CD14-positive monocyte (primary cell): ENCODE data around the gene ZNF660. TPM values are rescaled to one million over a fixed set of nuclear protein-coding genes. Genes with fewer than 3 reads are reported as not detected.
"Not testable (repeated sequence)": the region's sequence is repeated elsewhere in the genome, so short reads cannot be mapped to it uniquely, and the experiment has no call there.

Experiments
- DNase-seq, 3 donors: peaks; one replicate each; pipeline ENCODE4 v3.0.0-alpha.2; 2011 to 2022
- H2AFZ ChIP-seq: 2 replicates; pipeline ENCODE4 v1.6.0; 2012; ENCODE audit warnings: mild to moderate bottlenecking, low read depth, low read length, inconsistent platforms; ENCODE audit not compliant: insufficient read depth, poor library complexity, severe bottlenecking
- H3K27ac ChIP-seq, 2 donors: 1 replicate in 1 of 2; 2 replicates in 1 of 2; pipeline ENCODE4 v1.5.1; 2012 to 2013; ENCODE audit warnings: low read length in 2 of 2, control low read depth in 1 of 2, inconsistent platforms in 1 of 2, low read depth in 1 of 2, mild to moderate bottlenecking in 1 of 2
- H3K27me3 ChIP-seq, 2 donors: one replicate each; pipeline versions ENCODE4 v1.6.0 to v1.6.1; 2011 to 2013; ENCODE audit warnings: low read length in 2 of 2; ENCODE audit not compliant: control insufficient read depth in 2 of 2, insufficient read depth in 2 of 2
- H3K36me3 ChIP-seq, 2 donors: replicated peaks in 1 of 2; 1 replicate in 1 of 2; 2 replicates in 1 of 2; pipeline versions ENCODE4 v1.5.1 to v1.6.1; 2012 to 2013; ENCODE audit warnings: low read length in 2 of 2, control low read depth in 1 of 2, inconsistent platforms in 1 of 2, mild to moderate bottlenecking in 1 of 2; ENCODE audit not compliant: insufficient read depth in 2 of 2, control insufficient read depth in 1 of 2
- H3K4me1 ChIP-seq, 2 donors: 1 replicate in 1 of 2; 2 replicates in 1 of 2; pipeline versions ENCODE4 v1.5.1 to v1.6.1; 2012 to 2013; ENCODE audit warnings: low read length in 2 of 2, control low read depth in 1 of 2, inconsistent platforms in 1 of 2, mild to moderate bottlenecking in 1 of 2, moderate library complexity in 1 of 2; ENCODE audit not compliant: insufficient read depth in 2 of 2, control insufficient read depth in 1 of 2
- H3K4me2 ChIP-seq: replicated peaks from 2 replicates; pipeline ENCODE3; 2012; ENCODE audit warnings: low read length, moderate library complexity, mild to moderate bottlenecking; ENCODE audit not compliant: poor library complexity, severe bottlenecking; ENCODE audit errors: extremely low read depth
- H3K4me3 ChIP-seq, 3 experiments: fragments of 200-600 bp in 1 of 3; sonication (generic) in 1 of 3; replicated peaks in 1 of 3; 1 replicate in 2 of 3; 2 replicates in 1 of 3; pipeline ENCODE4 v1.5.1; 2011 to 2013; ENCODE audit warnings: low read length in 3 of 3, mild to moderate bottlenecking in 3 of 3, control low read depth in 2 of 3, low read depth in 2 of 3, inconsistent platforms in 1 of 3, moderate library complexity in 1 of 3
- H3K79me2 ChIP-seq: 2 replicates; pipeline ENCODE4 v1.6.0; 2012; ENCODE audit warnings: mild to moderate bottlenecking, control low read depth, inconsistent platforms, low read length, moderate library complexity; ENCODE audit not compliant: insufficient read depth
- H3K9ac ChIP-seq: 2 replicates; pipeline ENCODE4 v1.6.0; 2017; ENCODE audit warnings: low read length, mild to moderate bottlenecking; ENCODE audit not compliant: insufficient read depth, poor library complexity, severe bottlenecking
- H3K9me3 ChIP-seq, 2 donors: replicated peaks in 1 of 2; 1 replicate in 1 of 2; 2 replicates in 1 of 2; pipeline versions ENCODE4 v1.5.1 to v1.6.1; 2012 to 2013; ENCODE audit warnings: low read length in 2 of 2, control low read depth in 1 of 2; ENCODE audit not compliant: control insufficient read depth in 1 of 2, insufficient read depth in 1 of 2
- H4K20me1 ChIP-seq: 2 replicates; pipeline ENCODE4 v1.6.0; 2012; ENCODE audit warnings: mild to moderate bottlenecking, low read length, control low read depth, moderate library complexity; ENCODE audit not compliant: insufficient read depth
- H3K27ac Mint-ChIP-seq, 7 donors: one replicate each; pipeline ENCODE4 v1.8.0; 2020; ENCODE audit warnings: mild to moderate bottlenecking in 7 of 7, mixed read lengths in 7 of 7, moderate library complexity in 6 of 7, inconsistent platforms in 2 of 7
- H3K27me3 Mint-ChIP-seq, 3 donors: one replicate each; pipeline ENCODE4 v1.8.0; 2021 to 2022; ENCODE audit warnings: low read depth in 3 of 3, mild to moderate bottlenecking in 3 of 3, mixed read lengths in 3 of 3, moderate library complexity in 3 of 3, inconsistent platforms in 1 of 3
- H3K36me3 Mint-ChIP-seq, 2 donors: one replicate each; pipeline ENCODE4 v1.8.0; 2020; ENCODE audit warnings: mixed read lengths in 2 of 2, inconsistent platforms in 1 of 2, mild to moderate bottlenecking in 1 of 2
- H3K4me1 Mint-ChIP-seq: one replicate; pipeline ENCODE4 v1.8.0; 2020; ENCODE audit warnings: mild to moderate bottlenecking, mixed read lengths
- H3K4me3 Mint-ChIP-seq, 2 donors: one replicate each; pipeline ENCODE4 v1.8.0; 2020; ENCODE audit warnings: mild to moderate bottlenecking in 2 of 2, mixed read lengths in 2 of 2, moderate library complexity in 1 of 2
- H3K9me3 Mint-ChIP-seq, 7 donors: one replicate each; pipeline ENCODE4 v1.8.0; 2020 to 2022; ENCODE audit warnings: mixed read lengths in 7 of 7, mild to moderate bottlenecking in 6 of 7, moderate library complexity in 6 of 7, inconsistent platforms in 2 of 7
- CTCF ChIP-seq: fragments of 200-600 bp; IDR thresholded peaks from one replicate; pipeline ENCODE4 v1.8.0; 2022; ENCODE audit warnings: antibody characterized with exemption, mild to moderate bottlenecking
- WGBS: methylation state at CpG from one replicate; pipeline ENCODE4 v1.1.5; 2013; ENCODE audit warnings: missing lambda C conversion rate; ENCODE audit not compliant: insufficient coverage; 5-methylcytosine and 5-hydroxymethylcytosine counted together
- intact Hi-C, 2 donors: fragments of 100-400 bp; cut with micrococcal nuclease; formaldehyde crosslinking; loops; one replicate each; pipeline versions ENCODE4 v1.15.0 to v1.15.1; 2023
- polyA plus RNA-seq, 3 donors: library from polyadenylated mRNA; depleted of rRNA in 1 of 3; unstranded in 2 of 3; stranded (reverse) in 1 of 3; fragments of 300-500 nt in 2 of 3; fragments of >200 nt in 1 of 3; fragmentation: Illumina TruSeq in 2 of 3; gene quantifications; 1 replicate in 2 of 3; 2 replicates in 1 of 3; pipeline ENCODE4 v1.2.3, GENCODE V29; 2012 to 2021

ZNF660 gene
- polyA plus RNA-seq, 3 donors: 0.17 TPM; not detected in 1

GRCh38 chr3:44571024-44571423 is 13.7 kb upstream of the ZNF660 start:
- Histone ChIP-seq H3K27me3 (no peaks in the 10 kb centered on the region), H3K9me3 (peaks cover 49 to 71% of the 10 kb centered on the region in 2 donors), H3K79me2 (no peaks in the 10 kb centered on the region), H3K4me3 (no peak overlapping the region), H4K20me1 (no peaks in the 10 kb centered on the region), H3K4me1 (no peaks in the 10 kb centered on the region), H3K9ac (no peak overlapping the region), H3K27ac (no peak overlapping the region), H3K4me2 (no peak overlapping the region), H2AFZ (no peak overlapping the region), H3K36me3 (peaks cover 0 to 34% of the 10 kb centered on the region in 2 donors)
- intact Hi-C loops: no loop called here
- DNase-seq: no peak
- Mint-ChIP-seq H3K9me3 (peaks cover 46 to 83% (median 72%) of the 10 kb centered on the region in 7 donors), H3K27ac (no peak overlapping the region), H3K4me1 (no peaks in the 10 kb centered on the region), H3K36me3 (peaks cover 28 to 35% of the 10 kb centered on the region in 2 donors), H3K4me3 (no peak overlapping the region), H3K27me3 (peaks cover 0 to 1% (median 0%) of the 10 kb centered on the region in 3 donors)
- no CpG with 5 or more reads among the region's 4 CpGs for WGBS
- no peak for TF ChIP-seq CTCF

GRCh38 chr3:44576613-44577012 is 8.2 kb upstream of the ZNF660 start:
- intact Hi-C loops: no loop called here
- H3K27me3 ChIP-seq: peaks cover 0 to 3% of the 10 kb centered on the region in 2 donors
- no peak overlapping the region for H3K27ac ChIP-seq
- no peak overlapping the region for H2AFZ ChIP-seq
- Mint-ChIP-seq H3K36me3 (peaks cover 2 to 14% of the 10 kb centered on the region in 2 donors), H3K27me3 (peaks cover 5 to 14% (median 6%) of the 10 kb centered on the region in 3 donors), H3K4me3 (no peak overlapping the region), H3K27ac (no peak overlapping the region), H3K9me3 (peaks cover 50 to 87% (median 76%) of the 10 kb centered on the region in 7 donors), H3K4me1 (no peaks in the 10 kb centered on the region)
- no peaks in the 10 kb centered on the region for H4K20me1 ChIP-seq
- H3K9ac ChIP-seq: no peak overlapping the region
- H3K4me3 ChIP-seq: no peak overlapping the region
- H3K9me3 ChIP-seq: peaks cover 60 to 69% of the 10 kb centered on the region in 2 donors
- no peak for TF ChIP-seq CTCF
- no peak overlapping the region for H3K4me2 ChIP-seq
- DNase-seq: no peak
- no peaks in the 10 kb centered on the region for H3K36me3 ChIP-seq
- no peaks in the 10 kb centered on the region for H3K4me1 ChIP-seq
- H3K79me2 ChIP-seq: no peaks in the 10 kb centered on the region

GRCh38 chr3:44577354-44577952 is 7.3 kb upstream of the ZNF660 start:
- peaks cover 5 to 18% (median 6%) of the 10 kb centered on the region in 3 donors for H3K27me3 Mint-ChIP-seq
- DNase-seq, H3K27ac Mint-ChIP-seq, H3K4me2 ChIP-seq, H3K36me3 ChIP-seq, H3K4me1 ChIP-seq, H4K20me1 ChIP-seq, H3K4me3 Mint-ChIP-seq, H3K4me1 Mint-ChIP-seq, intact Hi-C loops, H3K27ac ChIP-seq, H3K9ac ChIP-seq, H3K79me2 ChIP-seq, H3K4me3 ChIP-seq, H2AFZ ChIP-seq: not testable (repeated sequence)
- H3K36me3 Mint-ChIP-seq: peaks cover 0 to 12% of the 10 kb centered on the region in 2 donors
- 92% methylated on average over 5 of the region's 11 CpGs for WGBS
- H3K9me3 Mint-ChIP-seq: peaks cover 42 to 87% (median 75%) of the 10 kb centered on the region in 7 donors
- Histone ChIP-seq H3K9me3 (peaks cover 58 to 67% of the 10 kb centered on the region in 2 donors), H3K27me3 (peaks cover 0 to 10% of the 10 kb centered on the region in 2 donors)
